RPMI7951 (cell line): Measurements from ENCODE around the gene TUBA4B. TPM values are rescaled to one million over a fixed set of nuclear protein-coding genes. Genes with fewer than 3 reads are reported as not detected.
"Not testable (repeated sequence)": the region's sequence is repeated elsewhere in the genome, so short reads cannot be mapped to it uniquely, and the experiment has no call there.

Experiments used
- DNase-seq: peaks from one replicate; pipeline ENCODE4 v3.0.0-alpha.2; 2012; ENCODE audit warnings: low read depth
- total RNA-seq: library from RNA; depleted of rRNA; stranded (reverse); fragments of >200 nt; shearing (Covaris generic); gene quantifications from 2 replicates; pipeline ENCODE4 v1.2.3, GENCODE V29; 2014

Gene TUBA4B
- total RNA-seq, 1 experiment from 2014 or later = not detected

GRCh38 chr2:219247678-219248642, 5.1 kb upstream of the TUBA4B start:
- DNase-seq = no peak

- no peak for DNase-seq
Observed at GRCh38 chr2:219248845-219249202, 4.2 kb upstream of the TUBA4B start.

GRCh38 chr2:219249203-219249980, 3.7 kb upstream of the TUBA4B start:
- peak; percentile 85 for DNase-seq

GRCh38 chr2:219250049-219250781, 2.8 kb upstream of the TUBA4B start:
- no peak for DNase-seq

- DNase-seq = peak; percentile 80
Observed at GRCh38 chr2:219251656-219252055, 1.4 kb upstream of the TUBA4B start.

GRCh38 chr2:219252084-219252483, 959 bp upstream of the TUBA4B start:
- no peak for DNase-seq

- no peak for DNase-seq
Observed at GRCh38 chr2:219252570-219252899, 508 bp upstream of the TUBA4B start.

GRCh38 chr2:219253753-219254589, 928 bp downstream of the TUBA4B start, which contains the start of gene TUBA4A:
TSS of gene TUBA4A (minus strand) at chr2:219253918. CDS start at chr2:219253858, 60 bp downstream.
- peak; percentile 65 for DNase-seq

GRCh38 chr2:219254590-219255201, 1.7 kb downstream of the TUBA4B start:
- no peak for DNase-seq

GRCh38 chr2:219258942-219259341, 5.9 kb downstream of the TUBA4B start:
- DNase-seq = not testable (repeated sequence)

GRCh38 chr2:219261024-219261855, 8.2 kb downstream of the TUBA4B start:
- no peak for DNase-seq

GRCh38 chr2:219266232-219266631, 13.2 kb downstream of the TUBA4B start:
- no peak for DNase-seq

GRCh38 chr2:219266886-219267285, 13.8 kb downstream of the TUBA4B start:
- no peak for DNase-seq

GRCh38 chr2:219268294-219268693, 15.3 kb downstream of the TUBA4B start:
- DNase-seq = no peak

- no peak for DNase-seq
Observed at GRCh38 chr2:219269362-219270054, 16.5 kb downstream of the TUBA4B start.

GRCh38 chr2:219270055-219270372, 17.0 kb downstream of the TUBA4B start:
- no peak for DNase-seq

GRCh38 chr2:219271021-219271420, 18.0 kb downstream of the TUBA4B start:
- no peak for DNase-seq

- DNase-seq = no peak
Observed at GRCh38 chr2:219272356-219272755, 19.3 kb downstream of the TUBA4B start.

- peak; percentile 82 for DNase-seq
Observed at GRCh38 chr2:219272995-219273394, 20.0 kb downstream of the TUBA4B start.
